Amniotic epithelial cell (primary cell): ENCODE data around the gene HOXA7.

ENCODE experiments used
- DNase-seq: peaks from one replicate; pipeline ENCODE4 v3.0.0-alpha.2; 2010; ENCODE audit warnings: low read depth

The HOXA7 gene

DNA sequence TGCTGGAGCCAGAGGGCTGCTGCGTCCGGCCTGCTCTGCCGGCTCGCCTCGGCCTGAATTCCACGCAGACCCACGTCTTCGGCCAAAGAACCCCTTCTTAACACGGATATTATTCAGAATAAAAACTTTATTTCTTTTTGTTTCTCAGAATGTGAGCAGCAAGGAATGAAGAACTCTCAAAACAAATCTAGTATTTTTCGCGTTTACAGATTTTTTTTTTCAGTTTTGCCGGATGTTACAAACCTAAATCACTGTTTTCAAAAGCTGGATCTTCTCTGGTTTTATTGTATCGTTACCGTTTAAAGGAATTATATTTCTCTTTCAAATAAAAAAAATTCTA, 49.6 kb downstream of the HOXA7 start:
- DNase-seq = no peak

DNA sequence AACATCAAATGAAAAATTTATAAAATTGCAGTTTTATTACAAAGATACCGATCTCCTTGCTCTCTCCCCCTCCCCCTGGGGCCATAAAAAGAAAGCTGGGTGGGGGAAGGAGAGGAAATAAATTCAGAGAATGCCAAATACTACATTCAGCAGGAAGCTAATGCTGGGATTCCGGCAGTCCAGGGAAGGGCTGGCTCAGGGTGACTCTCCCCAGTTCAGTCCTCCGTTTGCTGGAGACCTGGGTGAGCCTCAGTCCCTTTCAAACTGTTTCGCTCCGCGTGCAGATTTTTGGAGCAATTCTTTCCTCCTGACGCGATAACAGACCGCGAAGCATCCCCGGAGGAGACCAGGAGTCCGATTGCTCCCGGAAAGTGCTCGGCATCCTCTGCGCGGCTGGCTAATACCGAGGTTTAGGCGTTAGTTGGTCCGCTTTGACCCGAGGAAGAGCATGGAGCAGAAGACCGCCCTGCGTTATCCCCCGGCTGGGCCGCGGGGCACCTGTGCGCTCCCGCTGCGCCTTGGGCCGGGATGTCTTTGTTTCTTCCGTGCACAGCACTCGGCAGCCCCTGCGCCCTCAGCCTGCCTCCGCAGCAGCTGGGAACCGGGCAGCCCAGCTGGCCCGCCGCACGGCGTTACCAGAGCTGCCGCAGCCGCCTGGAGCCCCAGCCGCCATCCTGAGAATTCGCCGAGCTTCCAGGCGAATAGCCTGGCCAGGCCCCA, 50.1 kb downstream of the HOXA7 start:
- DNase-seq = no peak

DNA sequence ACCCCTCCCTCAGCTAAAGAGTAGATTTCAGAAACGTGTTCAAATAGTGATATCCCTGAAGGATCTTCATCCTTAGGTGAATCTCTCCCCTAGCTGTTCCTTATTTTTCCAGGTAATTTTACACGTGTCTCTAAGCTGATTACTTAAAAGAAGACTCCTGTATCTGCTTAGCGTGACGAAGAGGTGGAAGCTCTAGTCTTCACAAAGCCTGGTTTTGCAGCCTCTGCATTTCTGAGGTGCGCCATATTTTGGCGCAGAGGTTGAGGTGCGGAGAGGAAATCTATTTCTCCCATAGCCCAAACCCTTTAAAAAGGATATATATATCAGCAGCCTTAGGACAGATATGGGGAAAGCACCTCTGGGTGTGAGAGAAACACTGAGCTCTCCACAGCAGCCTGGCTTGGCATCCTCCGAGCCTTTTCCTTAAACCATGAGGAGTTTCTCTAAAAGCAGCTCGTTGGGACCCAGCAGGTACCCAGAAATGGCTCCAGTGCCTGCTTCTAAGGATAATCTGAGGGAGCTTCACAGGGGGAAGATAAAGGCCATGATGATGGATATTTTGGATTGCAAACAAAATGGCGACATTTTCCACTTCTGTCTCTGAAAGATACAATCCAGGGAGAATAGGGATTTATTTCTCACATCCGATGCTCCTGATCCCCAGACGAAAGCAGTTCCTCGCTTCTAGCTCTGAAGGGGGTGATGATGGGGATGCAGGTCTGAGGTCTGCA, 51.0 kb downstream of the HOXA7 start:
- DNase-seq = no peak

DNA sequence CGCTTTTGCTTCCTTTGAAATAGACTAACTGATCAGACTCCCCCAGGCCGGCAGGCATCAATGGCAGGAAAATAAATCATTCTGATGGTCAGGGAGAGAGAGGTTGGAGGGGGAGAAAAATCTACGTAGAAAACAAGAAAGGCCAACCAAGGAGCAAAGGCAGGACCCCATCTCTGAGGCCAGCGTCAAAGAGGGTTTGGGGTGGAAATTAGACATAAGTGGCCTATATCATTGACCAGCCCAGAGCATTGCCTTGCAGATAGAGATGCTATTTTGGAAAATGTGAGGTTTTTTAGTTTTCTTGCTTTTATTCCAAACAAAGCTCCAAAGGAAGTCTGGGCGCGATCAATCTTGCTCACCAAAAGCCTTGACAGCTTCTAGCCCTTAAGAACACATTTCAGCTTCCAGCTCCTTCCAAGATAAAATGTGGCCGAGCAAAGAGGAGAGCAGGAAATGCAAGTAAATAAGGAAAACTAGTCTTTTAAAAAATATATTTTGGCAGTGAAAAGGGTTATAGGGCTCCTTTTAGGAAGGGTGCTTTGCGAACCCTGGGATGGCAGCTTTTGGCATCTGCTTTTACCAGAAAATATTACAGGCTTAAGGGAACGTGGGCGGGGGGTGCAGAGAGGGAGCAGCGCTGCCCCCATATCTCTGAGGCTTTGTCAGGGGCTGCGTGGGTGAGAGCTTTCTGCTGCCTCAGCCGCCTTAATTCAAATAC, 52.0 kb downstream of the HOXA7 start:
- DNase-seq = peak; percentile 62
